ENCODE measurements around the gene JAZF1. TPM values are rescaled to one million over a fixed set of nuclear protein-coding genes. Genes with fewer than 3 reads are reported as not detected.

Gene JAZF1
- total and polyA plus RNA-seq, 2 of the 4 experiments (the other 2 are of a cell fraction): 8.4 to 10.5 TPM

DNA sequence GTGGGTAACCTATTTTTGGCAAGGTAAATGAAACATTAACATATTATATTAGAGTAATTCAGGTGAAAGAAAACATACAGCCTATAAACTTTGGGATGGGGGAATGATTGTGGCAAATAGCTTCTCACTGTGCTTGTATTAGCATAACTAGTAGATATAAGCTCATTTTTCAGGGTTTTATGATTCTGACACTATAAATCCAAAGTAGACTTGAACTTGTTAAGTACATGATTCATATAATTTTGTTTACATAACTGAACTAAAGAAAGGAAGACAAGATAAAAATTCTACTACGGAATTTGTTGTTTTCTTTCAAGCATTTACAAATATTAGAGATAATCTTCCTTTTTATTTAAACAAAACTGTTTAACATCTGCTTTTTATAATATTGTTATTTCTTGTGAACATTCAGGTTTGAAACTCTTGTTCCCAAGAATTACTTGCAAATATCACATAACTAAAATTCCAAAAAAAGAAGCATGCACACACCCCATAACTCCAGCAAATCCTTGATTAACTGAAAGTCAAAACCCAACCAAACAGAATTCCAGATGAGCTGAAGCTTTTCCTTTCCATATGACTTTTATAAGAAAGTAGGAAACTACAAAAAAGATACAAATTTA, 142.3 kb downstream of the JAZF1 start:
- H3K23ac ChIP-seq (ENCODE audit: low read depth, low read length): peak overlapping the region; percentile 12; the same call in 1 of the 2 replicates
- ATAC-seq (ENCODE audit: low read depth) (no peak), DNase-seq (no peak)
- no peak overlapping the region for H4K5ac ChIP-seq (ENCODE audit: low read depth, low read length)
- no peaks in the 10 kb centered on the region for H3K9me3 ChIP-seq (ENCODE audit: control insufficient read depth, insufficient read depth, low read length)
- in situ Hi-C loops (cut with MboI; ENCODE audit: low sequenced_read_pairs): no loop called here
- H4K8ac ChIP-seq (ENCODE audit: low read depth in 2 of 2, low read length in 2 of 2): no peak overlapping the region; a peak in 2 of 4 replicates
- 0 out of 2 replicates have a peak overlapping the region, but pooled peaks have one; percentile 96 for H2BK20ac ChIP-seq (ENCODE audit: low read depth, low read length)
- H3K27ac ChIP-seq (ENCODE audit: insufficient read depth, low read length): peak overlapping the region; percentile 69; the same call in 1 of the 2 replicates
- peaks cover 18% of the 10 kb centered on the region for H3K9me1 ChIP-seq (ENCODE audit: insufficient read depth, low read length)
- H3K9ac ChIP-seq (ENCODE audit: low read depth, low read length): no peak overlapping the region
- peak overlapping the region; percentile 93 for H2BK5ac ChIP-seq (ENCODE audit: low read depth, low read length, poor library complexity, severe bottlenecking)
- no peak overlapping the region for H2AK9ac ChIP-seq (replicated peaks; ENCODE audit: low read depth, low read length, poor library complexity)
- H4K91ac ChIP-seq (ENCODE audit: insufficient read depth, low read depth, low read length): no peak overlapping the region
- H2BK120ac ChIP-seq (ENCODE audit: low read depth, low read length): peak overlapping the region; percentile 95; the same call in 1 of the 2 replicates
- H3K27me3 ChIP-seq (ENCODE audit: control insufficient read depth, insufficient read depth, low read length): no peaks in the 10 kb centered on the region
- 0 out of 2 replicates have a peak, but pooled peaks cover 4% of the 10 kb centered on the region for H4K20me1 ChIP-seq (ENCODE audit: insufficient read depth, low read length)
- ChIA-PET POLR2A (ENCODE audit: unreplicated experiment) (no interaction called here), CTCF (interaction anchor here (0.9 to 2.3 kb wide), 4 partner anchors 11 to 39 kb away, joined by 3 to 7 read pairs (median 4); no protein-coding TSS in a partner anchor)
- H3K4me3 ChIP-seq (ENCODE audit: insufficient read depth, low read depth, low read length): no peak overlapping the region
- H2BK15ac ChIP-seq (ENCODE audit: low read depth, low read length): no peak overlapping the region
- no peak overlapping the region for H3K56ac ChIP-seq (ENCODE audit: extremely low read depth, insufficient read depth, low read length)
- H3K79me1 ChIP-seq (ENCODE audit: low read depth in 1 of 2, low read length in 2 of 2): peaks cover 30 to 64% of the 10 kb centered on the region in 2 experiments
- peak overlapping the region; percentile 81; the same call in 1 of the 2 replicates for H3K14ac ChIP-seq (replicated peaks; ENCODE audit: low read depth, low read length)
- no peaks in the 10 kb centered on the region for H3K36me3 ChIP-seq (ENCODE audit: control insufficient read depth, insufficient read depth, low read length)
- TF ChIP-seq, protein P1, sequence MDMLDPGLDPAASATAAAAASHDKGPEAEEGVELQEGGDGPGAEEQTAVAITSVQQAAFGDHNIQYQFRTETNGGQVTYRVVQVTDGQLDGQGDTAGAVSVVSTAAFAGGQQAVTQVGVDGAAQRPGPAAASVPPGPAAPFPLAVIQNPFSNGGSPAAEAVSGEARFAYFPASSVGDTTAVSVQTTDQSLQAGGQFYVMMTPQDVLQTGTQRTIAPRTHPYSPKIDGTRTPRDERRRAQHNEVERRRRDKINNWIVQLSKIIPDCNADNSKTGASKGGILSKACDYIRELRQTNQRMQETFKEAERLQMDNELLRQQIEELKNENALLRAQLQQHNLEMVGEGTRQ (IDR thresholded peaks at IDR 0.05; ENCODE audit: low read depth, low read length): no peak
- TF ChIP-seq RFX5 (IDR thresholded peaks at IDR 0.05; ENCODE audit: low read depth, low read length): no peak
- no peak for TF ChIP-seq MAZ (IDR thresholded peaks at IDR 0.05; ENCODE audit: borderline replicate concordance, low read depth, low read length)
- TF ChIP-seq NFE2L2 (IDR thresholded peaks at IDR 0.05; ENCODE audit: low read depth, low read length): no peak
- TF ChIP-seq POLR2A (IDR thresholded peaks at IDR 0.05; ENCODE audit: low read depth, low read length): no peak
- TF ChIP-seq RCOR1 (IDR thresholded peaks at IDR 0.05; ENCODE audit: insufficient replicate concordance, low read length): no peak
- TF ChIP-seq, protein P2, sequence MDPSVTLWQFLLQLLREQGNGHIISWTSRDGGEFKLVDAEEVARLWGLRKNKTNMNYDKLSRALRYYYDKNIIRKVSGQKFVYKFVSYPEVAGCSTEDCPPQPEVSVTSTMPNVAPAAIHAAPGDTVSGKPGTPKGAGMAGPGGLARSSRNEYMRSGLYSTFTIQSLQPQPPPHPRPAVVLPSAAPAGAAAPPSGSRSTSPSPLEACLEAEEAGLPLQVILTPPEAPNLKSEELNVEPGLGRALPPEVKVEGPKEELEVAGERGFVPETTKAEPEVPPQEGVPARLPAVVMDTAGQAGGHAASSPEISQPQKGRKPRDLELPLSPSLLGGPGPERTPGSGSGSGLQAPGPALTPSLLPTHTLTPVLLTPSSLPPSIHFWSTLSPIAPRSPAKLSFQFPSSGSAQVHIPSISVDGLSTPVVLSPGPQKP (IDR thresholded peaks at IDR 0.05; ENCODE audit: borderline replicate concordance, low read depth, low read length): no peak
- TF ChIP-seq RAD21 (IDR thresholded peaks at IDR 0.05; ENCODE audit: low read length): no peak
- TF ChIP-seq MXI1 (IDR thresholded peaks at IDR 0.05; ENCODE audit: borderline replicate concordance, low read depth, low read length): no peak
- TF ChIP-seq SMC3 (IDR thresholded peaks at IDR 0.05; ENCODE audit: low read depth, low read length): no peak
- TF ChIP-seq BHLHE40 (IDR thresholded peaks at IDR 0.05; ENCODE audit: low read depth, low read length): no peak
- TF ChIP-seq FOS (IDR thresholded peaks at IDR 0.05; ENCODE audit: low read depth, low read length): no peak
- intact Hi-C loops (cut with micrococcal nuclease): no loop called here
- H2AFZ ChIP-seq (replicated peaks; ENCODE audit: low read length, poor library complexity): no peak overlapping the region
- H3K4ac ChIP-seq (ENCODE audit: low read depth, low read length): peak overlapping the region; percentile 90; the same call in 1 of the 2 replicates
- dilution Hi-C loops (cut with HindIII; ENCODE audit: low sequenced_read_pairs, unreplicated experiment): no loop called here
- WGBS, 2 experiments (ENCODE audit: extremely low coverage in 2 of 2, insufficient read length in 1 of 2): no CpG with 5 or more reads among the region's 1 CpG
- no peak overlapping the region for H2AK5ac ChIP-seq (ENCODE audit: low read depth, low read length)
- peak overlapping the region; percentile 40; the same call in 1 of the 2 replicates for H3K4me2 ChIP-seq (ENCODE audit: low read depth, low read length)
- peak overlapping the region; percentile 27; the same call in 1 of the 2 replicates for H3K18ac ChIP-seq (ENCODE audit: low read depth, low read length)
- peaks cover 26% of the 10 kb centered on the region for H3K4me1 ChIP-seq (ENCODE audit: control insufficient read depth, insufficient read depth, low read length)
- BruUV-seq (replicated peaks): no TSS peak

All from IMR-90 (cell line).